Measurements from ENCODE around the gene TRIM9.
"Not testable (repeated sequence)": the region's sequence is repeated elsewhere in the genome, so short reads cannot be mapped to it uniquely, and the experiment has no call there.

The TRIM9 gene

DNA sequence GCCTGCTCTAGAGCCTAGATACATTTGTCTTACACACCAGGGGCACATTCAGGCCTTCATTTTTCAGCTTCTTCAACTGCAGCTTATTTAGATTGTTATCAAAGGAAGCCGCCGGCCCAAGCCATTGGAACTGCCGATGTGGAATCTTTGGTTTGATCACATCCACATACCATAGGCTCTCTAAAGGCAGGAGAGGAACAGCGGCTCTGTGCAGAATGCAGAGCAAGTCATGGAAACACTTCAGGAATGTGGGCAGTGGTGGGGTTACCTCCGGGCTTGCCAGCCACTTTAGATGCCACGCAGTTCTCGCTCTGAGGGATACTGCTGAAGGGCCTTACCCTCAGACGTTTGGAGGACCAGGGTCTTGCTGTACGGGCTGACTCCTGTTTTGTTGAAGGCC is 97.2 kb downstream of the TRIM9 start:
- Histone ChIP-seq H3K36me3 (ENCODE audit: insufficient read depth, low read depth, low read length) (no peaks in the 10 kb centered on the region), H3K4me3 (ENCODE audit: low read length) (no peak overlapping the region), H3K9me3 (ENCODE audit: insufficient read depth, low read depth, low read length) (no peaks in the 10 kb centered on the region), H3K9ac (ENCODE audit: low read depth, low read length) (no peak overlapping the region), H3K4me1 (ENCODE audit: insufficient read depth, low read length) (no peaks in the 10 kb centered on the region), H3K27me3 (ENCODE audit: insufficient read depth, low read length) (no peaks in the 10 kb centered on the region), H3K27ac (ENCODE audit: low read length) (no peak overlapping the region)

- not testable (repeated sequence) for H3K9ac ChIP-seq (ENCODE audit: low read depth, low read length); H3K4me1 ChIP-seq (ENCODE audit: insufficient read depth, low read length); H3K9me3 ChIP-seq (ENCODE audit: insufficient read depth, low read depth, low read length); H3K27me3 ChIP-seq (ENCODE audit: insufficient read depth, low read length); H3K36me3 ChIP-seq (ENCODE audit: insufficient read depth, low read depth, low read length); H3K27ac ChIP-seq (ENCODE audit: low read length); H3K4me3 ChIP-seq (ENCODE audit: low read length)
These were observed 100.7 kb downstream of the TRIM9 start for GRCh38 chr14:50994158-50994557.

DNA sequence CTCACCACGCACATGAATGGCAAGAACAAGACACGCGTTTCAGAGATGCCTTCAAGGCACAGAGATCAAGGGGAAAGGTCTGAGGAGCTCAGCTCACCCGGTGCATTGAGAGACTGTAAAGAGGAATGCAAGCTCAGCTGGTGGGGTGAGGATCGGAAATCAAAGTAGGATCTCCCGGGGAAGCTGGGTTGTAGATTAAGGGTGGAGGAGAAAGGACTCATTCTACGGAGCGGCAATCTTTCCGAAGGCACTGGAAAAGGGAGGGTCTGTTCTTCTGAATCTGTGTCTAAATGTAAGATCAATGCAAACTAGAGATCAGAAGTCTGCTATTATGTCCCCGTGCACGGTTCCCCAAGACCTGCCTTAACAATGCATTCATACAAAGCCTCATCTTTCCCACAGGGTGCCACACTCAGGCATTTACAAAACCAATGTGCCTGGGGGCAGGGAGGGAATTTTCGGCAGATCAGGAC is 109.0 kb downstream of the TRIM9 start:
- Histone ChIP-seq H3K4me3 (ENCODE audit: low read length) (peak overlapping the region; percentile 18; the same call in 1 of the 2 replicates), H3K36me3 (ENCODE audit: insufficient read depth, low read depth, low read length) (no peaks in the 10 kb centered on the region), H3K27ac (ENCODE audit: low read length) (no peak overlapping the region)

GRCh38 chr14:50985124-50985858 is 109.6 kb downstream of the TRIM9 start:
- Histone ChIP-seq H3K27ac (ENCODE audit: low read length) (no peak overlapping the region), H3K4me3 (ENCODE audit: low read length) (peak overlapping the region; percentile 18; the same call in 1 of the 2 replicates), H3K4me1 (ENCODE audit: insufficient read depth, low read length) (peaks cover 34% of the 10 kb centered on the region; the same call in 1 of the 2 replicates), H3K9me3 (ENCODE audit: insufficient read depth, low read depth, low read length) (no peaks in the 10 kb centered on the region), H3K9ac (ENCODE audit: low read depth, low read length) (no peak overlapping the region), H3K27me3 (ENCODE audit: insufficient read depth, low read length) (no peaks in the 10 kb centered on the region; the same call in 1 of the 2 replicates), H3K36me3 (ENCODE audit: insufficient read depth, low read depth, low read length) (no peaks in the 10 kb centered on the region)

More for the DNA sequence above, 109.0 kb downstream of the TRIM9 start:
- Histone ChIP-seq H3K4me1 (ENCODE audit: insufficient read depth, low read length) (peaks cover 34% of the 10 kb centered on the region; the same call in 1 of the 2 replicates), H3K9me3 (ENCODE audit: insufficient read depth, low read depth, low read length) (no peaks in the 10 kb centered on the region), H3K9ac (ENCODE audit: low read depth, low read length) (no peak overlapping the region), H3K27me3 (ENCODE audit: insufficient read depth, low read length) (no peaks in the 10 kb centered on the region; the same call in 1 of the 2 replicates)

- no peaks in the 10 kb centered on the region for H3K9me3 ChIP-seq (ENCODE audit: insufficient read depth, low read depth, low read length)
- H3K4me3 ChIP-seq (ENCODE audit: low read length): peak overlapping the region; percentile 1; the same call in 1 of the 2 replicates
- no peaks in the 10 kb centered on the region; the same call in 1 of the 2 replicates for H3K27me3 ChIP-seq (ENCODE audit: insufficient read depth, low read length)
- H3K9ac ChIP-seq (ENCODE audit: low read depth, low read length): no peak overlapping the region
- H3K4me1 ChIP-seq (ENCODE audit: insufficient read depth, low read length): peaks cover 34% of the 10 kb centered on the region; the same call in 1 of the 2 replicates
- H3K36me3 ChIP-seq (ENCODE audit: insufficient read depth, low read depth, low read length): no peaks in the 10 kb centered on the region
- H3K27ac ChIP-seq (ENCODE audit: low read length): no peak overlapping the region
These were observed 110.7 kb downstream of the TRIM9 start for GRCh38 chr14:50984036-50984710.

DNA sequence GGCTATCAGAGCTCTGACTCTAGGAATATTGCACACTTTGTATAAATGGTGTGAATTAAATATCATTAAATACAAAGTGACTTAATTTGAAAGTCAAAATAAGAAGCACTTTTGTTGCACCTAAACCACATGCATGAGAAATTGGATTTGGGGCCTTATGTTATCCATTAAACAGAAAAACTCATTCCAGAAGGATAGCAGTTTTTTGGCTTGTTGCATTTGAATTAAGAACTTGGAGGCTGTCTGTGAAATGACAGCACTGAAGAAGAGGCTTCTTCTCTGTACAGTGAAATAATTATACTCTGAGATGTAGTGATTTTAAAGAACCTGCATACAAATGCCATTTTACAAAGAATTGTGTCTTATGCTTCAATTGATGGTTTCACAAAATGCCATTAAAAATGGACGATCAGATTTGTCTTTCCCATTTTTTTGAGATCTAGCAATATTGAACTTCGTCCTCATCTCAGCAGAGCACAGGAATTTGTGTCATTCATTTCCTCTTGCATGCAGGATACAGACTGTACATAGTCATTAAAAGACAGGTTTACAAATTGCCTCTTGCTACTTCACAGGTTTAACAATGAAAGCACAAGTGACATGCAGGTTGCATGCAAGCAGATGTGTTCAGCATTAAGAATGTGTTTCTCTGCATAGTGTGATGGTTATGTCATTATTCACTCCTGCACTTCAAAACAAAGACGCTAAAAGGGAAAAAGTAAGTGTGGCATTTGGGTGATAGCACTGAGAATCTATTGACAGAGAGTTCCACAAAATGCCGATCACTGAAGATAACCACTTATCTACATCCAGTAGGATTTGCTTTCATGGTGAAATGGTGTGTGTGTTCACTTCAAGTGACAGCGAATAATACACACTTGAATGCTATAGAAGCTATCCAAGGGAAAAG is 114.7 kb downstream of the TRIM9 start:
- Histone ChIP-seq H3K27ac (ENCODE audit: low read length) (no peak overlapping the region), H3K9ac (ENCODE audit: low read depth, low read length) (no peak overlapping the region), H3K4me3 (ENCODE audit: low read length) (no peak overlapping the region), H3K36me3 (ENCODE audit: insufficient read depth, low read depth, low read length) (no peaks in the 10 kb centered on the region), H3K9me3 (ENCODE audit: insufficient read depth, low read depth, low read length) (no peaks in the 10 kb centered on the region), H3K4me1 (ENCODE audit: insufficient read depth, low read length) (peaks cover 19% of the 10 kb centered on the region; the same call in 1 of the 2 replicates), H3K27me3 (ENCODE audit: insufficient read depth, low read length) (no peaks in the 10 kb centered on the region)

DNA sequence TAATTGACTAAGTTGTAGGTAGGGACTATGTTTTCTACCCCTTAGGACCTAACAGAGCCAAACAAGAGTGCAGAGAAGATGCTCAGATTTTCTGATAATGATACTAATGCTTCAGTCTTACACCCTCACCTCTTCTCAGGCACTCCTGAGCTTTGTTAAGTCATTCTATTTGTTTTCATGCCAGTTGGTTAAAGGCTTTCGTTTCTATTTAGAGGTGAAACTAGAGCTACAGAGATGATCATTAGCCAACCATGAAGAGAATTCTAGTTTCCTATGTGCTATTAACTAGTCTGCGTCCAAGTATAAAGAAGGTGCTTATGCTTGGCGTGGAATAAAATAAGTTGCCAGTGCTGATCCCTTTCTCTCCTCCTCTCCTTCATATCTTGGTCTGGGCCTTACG is 116.0 kb downstream of the TRIM9 start:
- Histone ChIP-seq H3K9me3 (ENCODE audit: insufficient read depth, low read depth, low read length) (no peaks in the 10 kb centered on the region), H3K27me3 (ENCODE audit: insufficient read depth, low read length) (no peaks in the 10 kb centered on the region), H3K4me3 (ENCODE audit: low read length) (no peak overlapping the region), H3K4me1 (ENCODE audit: insufficient read depth, low read length) (peaks cover 9% of the 10 kb centered on the region; the same call in 1 of the 2 replicates), H3K9ac (ENCODE audit: low read depth, low read length) (no peak overlapping the region), H3K36me3 (ENCODE audit: insufficient read depth, low read depth, low read length) (no peaks in the 10 kb centered on the region), H3K27ac (ENCODE audit: low read length) (no peak overlapping the region)

DNA sequence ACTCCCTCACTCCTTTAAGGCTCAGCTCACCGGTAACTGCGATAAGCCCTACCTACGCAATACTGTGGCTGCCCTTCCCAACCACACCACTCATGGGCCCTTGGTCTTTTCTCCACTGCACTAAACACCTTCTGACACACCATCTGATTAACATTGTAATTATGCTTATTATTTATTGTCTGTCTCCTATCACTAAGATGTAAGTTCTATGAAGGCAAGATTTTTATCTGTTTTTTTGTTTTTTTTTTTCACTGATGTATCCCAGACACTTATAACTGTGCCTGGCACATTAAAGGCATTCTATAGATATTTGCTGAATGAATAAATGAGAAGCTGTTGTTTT is 116.4 kb downstream of the TRIM9 start:
- no peak overlapping the region for H3K4me3 ChIP-seq (ENCODE audit: low read length)
- no peaks in the 10 kb centered on the region for H3K27me3 ChIP-seq (ENCODE audit: insufficient read depth, low read length)
- no peaks in the 10 kb centered on the region for H3K36me3 ChIP-seq (ENCODE audit: insufficient read depth, low read depth, low read length)
- H3K4me1 ChIP-seq (ENCODE audit: insufficient read depth, low read length): peaks cover 5% of the 10 kb centered on the region; the same call in 1 of the 2 replicates
- no peak overlapping the region for H3K9ac ChIP-seq (ENCODE audit: low read depth, low read length)
- H3K9me3 ChIP-seq (ENCODE audit: insufficient read depth, low read depth, low read length): no peaks in the 10 kb centered on the region
- no peak overlapping the region for H3K27ac ChIP-seq (ENCODE audit: low read length)

GRCh38 chr14:50977863-50978528 is 116.9 kb downstream of the TRIM9 start:
- Histone ChIP-seq H3K4me3 (ENCODE audit: low read length) (no peak overlapping the region), H3K4me1 (ENCODE audit: insufficient read depth, low read length) (no peaks in the 10 kb centered on the region), H3K9me3 (ENCODE audit: insufficient read depth, low read depth, low read length) (no peaks in the 10 kb centered on the region), H3K9ac (ENCODE audit: low read depth, low read length) (no peak overlapping the region), H3K36me3 (ENCODE audit: insufficient read depth, low read depth, low read length) (no peaks in the 10 kb centered on the region), H3K27ac (ENCODE audit: low read length) (no peak overlapping the region), H3K27me3 (ENCODE audit: insufficient read depth, low read length) (no peaks in the 10 kb centered on the region)

GRCh38 chr14:50974118-50974517 is 120.8 kb downstream of the TRIM9 start:
- H3K9ac ChIP-seq (ENCODE audit: low read depth, low read length): no peak overlapping the region
- no peaks in the 10 kb centered on the region for H3K27me3 ChIP-seq (ENCODE audit: insufficient read depth, low read length)
- no peak overlapping the region for H3K27ac ChIP-seq (ENCODE audit: low read length)
- no peak overlapping the region for H3K4me3 ChIP-seq (ENCODE audit: low read length)
- no peaks in the 10 kb centered on the region for H3K9me3 ChIP-seq (ENCODE audit: insufficient read depth, low read depth, low read length)
- H3K36me3 ChIP-seq (ENCODE audit: insufficient read depth, low read depth, low read length): no peaks in the 10 kb centered on the region
- no peaks in the 10 kb centered on the region for H3K4me1 ChIP-seq (ENCODE audit: insufficient read depth, low read length)

DNA sequence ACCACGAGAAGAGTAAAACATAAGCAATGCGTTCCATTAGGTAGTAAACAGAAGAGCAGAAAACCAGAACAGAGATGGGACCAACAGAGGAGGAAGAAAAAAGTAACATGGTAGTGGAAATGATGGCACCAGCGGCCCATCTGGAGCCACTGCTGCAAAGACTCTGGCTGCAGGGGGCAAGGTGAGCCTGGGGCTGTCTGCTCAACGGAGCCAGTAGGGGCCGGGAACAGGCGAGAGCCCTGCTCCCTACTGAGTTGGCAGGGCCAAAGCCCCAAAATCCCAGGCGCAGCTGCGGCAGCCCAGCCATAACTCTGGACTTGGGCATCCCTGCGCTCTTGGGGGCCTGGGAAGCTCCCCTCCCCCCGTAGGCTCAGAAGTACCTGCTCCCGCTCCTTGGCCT is 122.2 kb downstream of the TRIM9 start:
- Histone ChIP-seq H3K27ac (ENCODE audit: low read length) (no peak overlapping the region), H3K27me3 (ENCODE audit: insufficient read depth, low read length) (no peaks in the 10 kb centered on the region), H3K36me3 (ENCODE audit: insufficient read depth, low read depth, low read length) (no peaks in the 10 kb centered on the region), H3K9me3 (ENCODE audit: insufficient read depth, low read depth, low read length) (no peaks in the 10 kb centered on the region), H3K4me1 (ENCODE audit: insufficient read depth, low read length) (no peaks in the 10 kb centered on the region), H3K4me3 (ENCODE audit: low read length) (no peak overlapping the region), H3K9ac (ENCODE audit: low read depth, low read length) (no peak overlapping the region)
